Measurements from ENCODE around the gene PHF12.
"Not testable (repeated sequence)": the region's sequence is repeated elsewhere in the genome, so short reads cannot be mapped to it uniquely, and the experiment has no call there.

PHF12 gene

GRCh38 chr17:28912281-28912937, 38.9 kb downstream of the PHF12 start:
- Histone ChIP-seq H3K36me3 (ENCODE audit: control insufficient read depth, insufficient read depth, low read length) (peaks cover 100% of the 10 kb centered on the region), H3K9me3 (ENCODE audit: control insufficient read depth, low read length) (no peaks in the 10 kb centered on the region), H3K4me3 (ENCODE audit: extremely low read depth, insufficient read depth, low read length, poor library complexity, severe bottlenecking) (no peak overlapping the region), H3K4me1 (ENCODE audit: control insufficient read depth, insufficient read depth, low read length, poor library complexity, severe bottlenecking) (peaks cover 7% of the 10 kb centered on the region), H3K27ac (ENCODE audit: low read depth, low read length, severe bottlenecking) (no peak overlapping the region)
- 95 to 99% methylated on average over 15 to 19 of the region's 20 CpGs for WGBS, 2 experiments (ENCODE audit: insufficient coverage in 2 of 2)

DNA sequence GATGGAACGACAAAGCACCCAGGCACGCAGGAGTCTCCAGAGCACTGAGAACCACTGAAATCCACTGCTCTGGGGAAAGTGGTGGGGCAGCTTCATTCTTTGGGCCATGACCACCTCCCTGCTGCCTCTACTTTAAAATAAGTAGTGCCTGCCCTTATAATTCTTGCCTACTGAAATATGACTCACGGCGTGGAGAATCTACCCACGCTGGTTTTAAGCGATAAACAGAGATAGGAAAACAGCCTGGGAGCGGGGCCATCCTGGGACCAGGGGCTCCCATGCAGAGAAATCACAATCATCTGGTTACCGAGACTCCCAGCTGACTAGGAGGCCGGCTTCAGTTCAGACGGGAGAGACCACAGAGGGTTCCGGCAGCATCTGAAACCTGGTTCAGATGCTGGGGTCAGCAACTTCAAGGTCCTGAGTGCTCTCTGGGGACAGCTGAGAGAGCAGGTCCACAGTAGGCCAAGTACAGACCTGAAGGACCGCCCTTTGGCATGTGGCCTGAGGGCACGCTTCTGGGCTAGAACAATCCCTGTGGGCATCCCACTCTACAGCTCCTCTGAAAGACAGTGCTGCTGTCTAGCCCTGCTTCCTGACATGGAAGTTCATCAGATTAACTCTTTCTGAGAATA, 39.8 kb downstream of the PHF12 start:
- Histone ChIP-seq H3K4me3 (ENCODE audit: extremely low read depth, insufficient read depth, low read length, poor library complexity, severe bottlenecking) (no peak overlapping the region), H3K4me1 (ENCODE audit: control insufficient read depth, insufficient read depth, low read length, poor library complexity, severe bottlenecking) (peaks cover 7% of the 10 kb centered on the region), H3K27ac (ENCODE audit: low read depth, low read length, severe bottlenecking) (no peak overlapping the region), H3K36me3 (ENCODE audit: control insufficient read depth, insufficient read depth, low read length) (peaks cover 100% of the 10 kb centered on the region), H3K9me3 (ENCODE audit: control insufficient read depth, low read length) (no peaks in the 10 kb centered on the region)
- WGBS, 2 experiments (ENCODE audit: insufficient coverage in 2 of 2) = 94 to 97% methylated on average over 12 to 13 of the region's 13 CpGs

DNA sequence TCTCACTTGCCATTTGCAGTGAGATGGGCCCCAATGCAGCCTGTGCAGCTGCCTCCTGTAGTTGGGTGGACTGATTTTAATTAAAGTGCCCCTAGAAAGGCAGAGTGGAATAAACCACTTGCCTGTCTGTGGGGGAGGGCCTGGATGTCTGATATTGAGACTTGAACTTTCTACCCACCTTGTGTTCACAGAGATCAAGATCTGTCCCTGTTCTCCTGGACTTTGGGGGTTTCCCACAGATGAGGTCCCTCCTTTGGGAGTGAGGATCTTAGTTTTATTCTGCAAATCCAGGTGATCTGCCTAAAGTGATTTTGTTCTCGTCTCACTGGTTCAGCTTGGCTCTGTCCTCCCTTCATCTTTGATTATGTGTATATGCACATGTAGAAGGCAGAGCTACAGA, 40.8 kb downstream of the PHF12 start:
- WGBS, 2 experiments (ENCODE audit: insufficient coverage in 2 of 2) = no CpG with 5 or more reads among the region's 1 CpG
- Histone ChIP-seq H3K27ac (ENCODE audit: low read depth, low read length, severe bottlenecking) (no peak overlapping the region), H3K9me3 (ENCODE audit: control insufficient read depth, low read length) (no peaks in the 10 kb centered on the region), H3K4me3 (ENCODE audit: extremely low read depth, insufficient read depth, low read length, poor library complexity, severe bottlenecking) (no peak overlapping the region), H3K4me1 (ENCODE audit: control insufficient read depth, insufficient read depth, low read length, poor library complexity, severe bottlenecking) (peaks cover 7% of the 10 kb centered on the region), H3K36me3 (ENCODE audit: control insufficient read depth, insufficient read depth, low read length) (peaks cover 100% of the 10 kb centered on the region)

GRCh38 chr17:28908640-28909167, 42.6 kb downstream of the PHF12 start:
- H3K36me3 ChIP-seq (ENCODE audit: control insufficient read depth, insufficient read depth, low read length) = peaks cover 90% of the 10 kb centered on the region
- H3K4me3 ChIP-seq (ENCODE audit: extremely low read depth, insufficient read depth, low read length, poor library complexity, severe bottlenecking) = no peak overlapping the region
- H3K9me3 ChIP-seq (ENCODE audit: control insufficient read depth, low read length) = no peaks in the 10 kb centered on the region
- WGBS, 2 experiments (ENCODE audit: insufficient coverage in 2 of 2) = 97% methylated on average over 3 to 4 of the region's 6 CpGs
- peaks cover 7% of the 10 kb centered on the region for H3K4me1 ChIP-seq (ENCODE audit: control insufficient read depth, insufficient read depth, low read length, poor library complexity, severe bottlenecking)
- no peak overlapping the region for H3K27ac ChIP-seq (ENCODE audit: low read depth, low read length, severe bottlenecking)

DNA sequence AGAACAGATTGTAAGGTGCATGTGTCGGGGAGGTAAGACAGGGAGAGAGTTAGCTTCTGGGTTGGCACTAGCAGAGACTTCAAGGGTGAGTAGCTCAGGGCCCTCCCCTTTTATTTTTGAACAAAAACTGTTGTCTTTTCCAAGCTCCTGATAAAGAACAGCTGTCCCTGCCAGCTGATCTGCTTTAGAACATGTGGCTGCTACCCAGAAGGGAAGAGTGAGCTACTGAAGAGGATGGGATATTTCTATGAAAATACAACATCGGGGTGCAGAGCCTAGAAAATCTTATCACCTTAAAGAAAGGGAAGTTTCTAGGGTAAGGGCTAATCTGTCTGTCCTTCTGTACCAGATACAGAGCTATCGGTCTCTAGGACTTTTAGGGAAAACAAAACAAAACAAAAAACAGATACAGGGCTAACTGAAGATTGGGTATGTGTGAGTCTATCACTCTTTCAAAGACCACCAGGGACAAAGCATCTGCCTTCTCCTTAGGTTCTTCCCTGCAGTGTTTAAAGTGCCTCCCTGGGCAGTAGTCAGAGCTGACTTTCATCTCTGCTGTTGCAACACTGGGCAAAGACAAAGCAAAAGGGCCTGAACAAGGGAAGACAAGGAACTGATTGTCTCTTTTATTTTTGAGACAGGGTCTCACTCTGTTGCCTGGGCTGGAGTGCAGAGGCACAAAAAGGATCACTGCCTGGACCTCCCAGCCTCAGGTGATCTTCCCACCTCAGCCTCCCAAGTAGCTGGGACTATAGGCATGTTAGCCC, 43.4 kb downstream of the PHF12 start:
- WGBS, 2 experiments (ENCODE audit: insufficient coverage in 2 of 2) = 77 to 88% methylated on average over 1 to 2 of the region's 3 CpGs
- Histone ChIP-seq H3K9me3 (ENCODE audit: control insufficient read depth, low read length) (no peaks in the 10 kb centered on the region), H3K4me3 (ENCODE audit: extremely low read depth, insufficient read depth, low read length, poor library complexity, severe bottlenecking) (no peak overlapping the region), H3K27ac (ENCODE audit: low read depth, low read length, severe bottlenecking) (no peak overlapping the region), H3K4me1 (ENCODE audit: control insufficient read depth, insufficient read depth, low read length, poor library complexity, severe bottlenecking) (peaks cover 7% of the 10 kb centered on the region), H3K36me3 (ENCODE audit: control insufficient read depth, insufficient read depth, low read length) (peaks cover 81% of the 10 kb centered on the region)

GRCh38 chr17:28906706-28907438, 44.4 kb downstream of the PHF12 start:
- WGBS, 2 experiments (ENCODE audit: insufficient coverage in 2 of 2) = 92% methylated on average over 4 to 5 of the region's 7 CpGs
- H3K36me3 ChIP-seq (ENCODE audit: control insufficient read depth, insufficient read depth, low read length) = peaks cover 71% of the 10 kb centered on the region
- peaks cover 8% of the 10 kb centered on the region for H3K4me1 ChIP-seq (ENCODE audit: control insufficient read depth, insufficient read depth, low read length, poor library complexity, severe bottlenecking)
- H3K9me3 ChIP-seq (ENCODE audit: control insufficient read depth, low read length) = no peaks in the 10 kb centered on the region
- no peak overlapping the region for H3K4me3 ChIP-seq (ENCODE audit: extremely low read depth, insufficient read depth, low read length, poor library complexity, severe bottlenecking)
- H3K27ac ChIP-seq (ENCODE audit: low read depth, low read length, severe bottlenecking) = no peak overlapping the region

GRCh38 chr17:28906276-28906675, 45.0 kb downstream of the PHF12 start:
- WGBS, 2 experiments (ENCODE audit: insufficient coverage in 2 of 2) = 97 to 100% methylated on average over 9 of the region's 9 CpGs
- Histone ChIP-seq H3K9me3 (ENCODE audit: control insufficient read depth, low read length) (no peaks in the 10 kb centered on the region), H3K4me3 (ENCODE audit: extremely low read depth, insufficient read depth, low read length, poor library complexity, severe bottlenecking) (no peak overlapping the region), H3K36me3 (ENCODE audit: control insufficient read depth, insufficient read depth, low read length) (peaks cover 66% of the 10 kb centered on the region), H3K4me1 (ENCODE audit: control insufficient read depth, insufficient read depth, low read length, poor library complexity, severe bottlenecking) (peaks cover 14% of the 10 kb centered on the region), H3K27ac (ENCODE audit: low read depth, low read length, severe bottlenecking) (no peak overlapping the region)

- 83 to 90% methylated on average over 2 to 3 of the region's 4 CpGs for WGBS, 2 experiments (ENCODE audit: insufficient coverage in 2 of 2)
- H3K36me3 ChIP-seq (ENCODE audit: control insufficient read depth, insufficient read depth, low read length) = peaks cover 62% of the 10 kb centered on the region
- no peak overlapping the region for H3K4me3 ChIP-seq (ENCODE audit: extremely low read depth, insufficient read depth, low read length, poor library complexity, severe bottlenecking)
- H3K4me1 ChIP-seq (ENCODE audit: control insufficient read depth, insufficient read depth, low read length, poor library complexity, severe bottlenecking) = peaks cover 16% of the 10 kb centered on the region
- H3K27ac ChIP-seq (ENCODE audit: low read depth, low read length, severe bottlenecking) = no peak overlapping the region
- H3K9me3 ChIP-seq (ENCODE audit: control insufficient read depth, low read length) = no peaks in the 10 kb centered on the region
Observed at GRCh38 chr17:28904800-28905199, 46.5 kb downstream of the PHF12 start.

DNA sequence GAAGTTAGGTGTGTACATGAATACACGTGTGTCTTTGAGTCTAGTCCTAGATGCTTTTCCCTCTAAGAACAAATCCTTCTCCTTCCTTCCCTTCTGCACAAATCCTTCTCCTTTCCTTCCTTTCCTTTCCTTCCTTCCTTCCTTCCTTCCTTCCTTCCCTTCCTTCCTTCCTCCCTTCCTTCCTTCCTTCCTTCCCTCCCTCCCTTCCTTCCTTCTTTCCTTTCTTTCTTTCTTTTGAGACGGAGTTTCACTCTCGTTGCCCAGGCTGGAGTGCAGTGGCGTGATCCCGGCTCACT, 47.8 kb downstream of the PHF12 start:
- H3K36me3 ChIP-seq (ENCODE audit: control insufficient read depth, insufficient read depth, low read length) = peaks cover 49% of the 10 kb centered on the region
- H3K27ac ChIP-seq (ENCODE audit: low read depth, low read length, severe bottlenecking); H3K4me1 ChIP-seq (ENCODE audit: control insufficient read depth, insufficient read depth, low read length, poor library complexity, severe bottlenecking); H3K4me3 ChIP-seq (ENCODE audit: extremely low read depth, insufficient read depth, low read length, poor library complexity, severe bottlenecking); H3K9me3 ChIP-seq (ENCODE audit: control insufficient read depth, low read length): not testable (repeated sequence)
- 87 to 100% methylated on average over 3 to 5 of the region's 5 CpGs for WGBS, 2 experiments (ENCODE audit: insufficient coverage in 2 of 2)

DNA sequence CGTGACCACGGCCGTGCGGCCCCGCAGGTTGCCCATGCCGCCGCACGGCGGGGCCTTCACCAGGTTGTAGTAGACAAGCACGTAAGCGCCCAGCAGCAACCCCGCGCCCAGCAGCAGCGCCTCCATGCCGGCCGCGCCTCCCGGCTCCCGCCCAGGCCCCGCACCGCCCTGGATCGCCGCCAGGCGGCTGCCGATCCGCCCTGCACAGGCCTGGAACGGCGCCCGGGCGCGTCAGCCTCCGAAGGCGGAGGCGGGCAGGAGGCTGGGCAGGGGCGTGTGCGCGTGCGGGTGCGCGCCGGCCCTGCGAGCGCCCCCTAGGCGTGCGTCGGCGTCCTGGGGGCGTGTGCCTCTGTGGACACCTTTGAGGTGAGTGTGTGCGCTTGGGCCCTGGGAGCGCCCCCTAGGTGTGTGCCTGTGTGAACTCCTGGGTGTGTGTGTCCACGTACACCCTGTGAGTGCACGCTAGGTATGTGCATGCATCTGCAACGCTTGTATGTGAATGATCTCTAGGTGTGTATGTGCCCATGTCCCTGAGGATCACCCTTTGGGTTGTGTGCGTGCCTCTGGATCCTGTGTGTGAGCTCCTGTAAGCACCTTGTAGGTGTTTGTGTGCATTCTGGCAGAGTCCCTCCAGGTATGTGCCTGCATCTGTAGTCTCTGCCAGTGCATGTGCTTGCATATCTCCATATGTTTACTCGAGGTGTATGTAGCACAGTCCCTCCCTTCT, 48.3 kb downstream of the PHF12 start, which contains the start of gene DHRS13:
Gene DHRS13, minus strand, starts transcription at position 261 of the 727 bp plus-strand sequence. Its CDS starts 135 bp downstream, at position 126.
- peaks cover 44% of the 10 kb centered on the region for H3K36me3 ChIP-seq (ENCODE audit: control insufficient read depth, insufficient read depth, low read length)
- peak within 1 kb of the TSS; percentile 78 for H3K4me3 ChIP-seq (ENCODE audit: extremely low read depth, insufficient read depth, low read length, poor library complexity, severe bottlenecking)
- peaks cover 10% of the 10 kb centered on the region for H3K4me1 ChIP-seq (ENCODE audit: control insufficient read depth, insufficient read depth, low read length, poor library complexity, severe bottlenecking)
- peak within 1 kb of the TSS; percentile 85 for H3K27ac ChIP-seq (ENCODE audit: low read depth, low read length, severe bottlenecking)
- 3% methylated on average over 52 of the region's 55 CpGs for WGBS, 2 experiments (ENCODE audit: insufficient coverage in 2 of 2)
- H3K9me3 ChIP-seq (ENCODE audit: control insufficient read depth, low read length) = no peaks in the 10 kb centered on the region

Data from mesodermal cell (in vitro differentiated cells).